HepG2 (cell line): ENCODE data around the gene CCND1. TPM values are rescaled to one million over a fixed set of nuclear protein-coding genes. Genes with fewer than 3 reads are reported as not detected.

ENCODE experiments used
- ATAC-seq: fragments of 200-7000 bp; cut with Tn5 transposase; 3 replicates; pipeline ENCODE4 v1.9.1; 2020; ENCODE audit warnings: mild to moderate bottlenecking, moderate library complexity
- BruUV-seq: library from RNA; stranded (reverse); fragments of 400-500 nt; replicated peaks from 2 replicates; lab custom pipeline; 2021; lab: Mats Ljungman, UMichigan
- CTCF ChIA-PET: fragments of 300-600 bp; formaldehyde crosslinking; extraction: SDS; loops from one replicate; lab custom pipeline; 2021; ENCODE audit warnings: low total read pairs, inconsistent platforms, low intra/inter-chr PET ratio; lab: Yijun Ruan, JAX
- POLR2A ChIA-PET: fragments of 350-600 bp; sonication (Branson Sonifier 250); formaldehyde crosslinking; loops from one replicate; lab custom pipeline; 2020; ENCODE audit warnings: antibody characterized with exemption, inconsistent platforms; lab: Yijun Ruan, JAX
- DNase-seq: peaks from one replicate; pipeline ENCODE4 v3.0.0-alpha.2; 2015; ENCODE audit warnings: low spot score
- FAIRE-seq: peaks from 3 replicates; lab custom pipeline; 2011; peaks lifted over from hg19 to GRCh38; lab: Jason Lieb, UNC
- H2AFZ ChIP-seq: one replicate; pipeline ENCODE4 v1.6.1; 2011; ENCODE audit warnings: low read length, inconsistent platforms
- H3K27ac ChIP-seq: fragments of 300-600 bp; 3 replicates; pipeline ENCODE4 v1.8.0; 2011; ENCODE audit warnings: mixed run types, mild to moderate bottlenecking, mixed read lengths, low read length, inconsistent platforms; ENCODE audit not compliant: insufficient read depth; ENCODE audit errors: extremely low read length
- H3K27me3 ChIP-seq, 2 experiments: fragments of 200-600 bp in 1 of 2; 2 replicates in 1 of 2; 3 replicates in 1 of 2; pipeline versions ENCODE4 v1.6.0 to v1.8.0; 2011; ENCODE audit warnings: low read length in 2 of 2, mild to moderate bottlenecking in 2 of 2, moderate library complexity in 2 of 2, inconsistent platforms in 1 of 2; ENCODE audit not compliant: insufficient read depth in 2 of 2, control insufficient read depth in 1 of 2
- H3K36me3 ChIP-seq, 2 experiments: fragments of 200-600 bp in 1 of 2; replicated peaks in 1 of 2; 2 replicates in 1 of 2; 3 replicates in 1 of 2; pipeline versions ENCODE4 v1.5.1 to v1.8.0; 2011; ENCODE audit warnings: low read length in 2 of 2, inconsistent platforms in 1 of 2; ENCODE audit not compliant: insufficient read depth in 2 of 2, control insufficient read depth in 1 of 2
- H3K4me1 ChIP-seq: 2 replicates; pipeline ENCODE4 v1.5.1; 2012; ENCODE audit warnings: low read length, inconsistent platforms; ENCODE audit not compliant: insufficient read depth
- H3K4me2 ChIP-seq: 2 replicates; pipeline ENCODE4 v1.6.0; 2011; ENCODE audit warnings: low read depth, low read length, inconsistent platforms
- H3K4me3 ChIP-seq, 3 experiments: fragments of 200-600 bp in 1 of 3; sonication (generic), shearing (Covaris generic) in 1 of 3; replicated peaks in 1 of 3; 2 replicates each; pipeline ENCODE4 v1.5.1; 2011 to 2016; ENCODE audit warnings: low read length in 3 of 3, inconsistent platforms in 2 of 3, low read depth in 2 of 3, mild to moderate bottlenecking in 2 of 3, control low read depth in 1 of 3, mixed read lengths in 1 of 3; ENCODE audit not compliant: insufficient read depth in 1 of 3
- H3K79me2 ChIP-seq: one replicate; pipeline ENCODE4 v1.6.1; 2011; ENCODE audit warnings: low read length, inconsistent platforms; ENCODE audit not compliant: insufficient read depth
- H3K9ac ChIP-seq: 2 replicates; pipeline ENCODE4 v1.6.0; 2011; ENCODE audit warnings: mild to moderate bottlenecking, low read depth, low read length, inconsistent platforms; ENCODE audit not compliant: insufficient read depth
- H3K9me3 ChIP-seq: 2 replicates; pipeline ENCODE4 v1.5.1; 2012; ENCODE audit warnings: mild to moderate bottlenecking, low read length
- H4K20me1 ChIP-seq: 2 replicates; pipeline ENCODE4 v1.6.0; 2011; ENCODE audit warnings: inconsistent platforms, mild to moderate bottlenecking, low read length, moderate library complexity; ENCODE audit not compliant: insufficient read depth
- AGO2 ChIP-seq: fragments of 200-400 bp; formaldehyde crosslinking; optimal IDR thresholded peaks from 2 replicates; pipeline ENCODE3; 2017; ENCODE audit warnings: mild to moderate bottlenecking, low read depth, low read length, moderate library complexity
- ERF ChIP-seq: IDR thresholded peaks from 2 replicates; pipeline ENCODE4 v1.6.1; 2018; ENCODE audit warnings: missing biosample characterization, missing genetic modification reagents
- FOXA1 ChIP-seq, 2 experiments: fragments of 450-650 bp in 1 of 2; sonication (generic) in 1 of 2; formaldehyde crosslinking in 1 of 2; IDR thresholded peaks; 2 replicates each; pipeline versions ENCODE4 v1.4.0 to v1.6.1; 2016 to 2020; ENCODE audit warnings: missing genetic modification reagents in 1 of 2
- GABPB1 ChIP-seq: IDR thresholded peaks from 2 replicates; pipeline ENCODE4 v1.6.1; 2016; ENCODE audit warnings: mild to moderate bottlenecking, missing genetic modification reagents, moderate library complexity, missing compliant biosample characterization
- JDP2 ChIP-seq: sonication (generic); formaldehyde crosslinking; IDR thresholded peaks from 2 replicates; pipeline ENCODE4 v1.8.1; 2022; ENCODE audit warnings: missing genetic modification reagents, borderline replicate concordance
- NCOR1 ChIP-seq: fragments of 200-600 bp; sonication (generic); IDR thresholded peaks from 2 replicates; pipeline ENCODE4 v1.7.0; 2017; ENCODE audit warnings: antibody characterized with exemption, low read length, borderline replicate concordance
- NFIC ChIP-seq: IDR thresholded peaks from 2 replicates; pipeline ENCODE4 v1.6.1; 2012; ENCODE audit warnings: mild to moderate bottlenecking, low read length, inconsistent platforms
- POLR2A ChIP-seq, 2 experiments: IDR thresholded peaks; 2 replicates each; pipeline ENCODE4 v1.6.1; 2011; ENCODE audit warnings: low read depth in 2 of 2, low read length in 2 of 2, mild to moderate bottlenecking in 1 of 2, moderate library complexity in 1 of 2; ENCODE audit not compliant: insufficient read depth in 1 of 2
- RBFOX2 ChIP-seq: fragments of 200-400 bp; formaldehyde crosslinking; IDR thresholded peaks from 2 replicates; pipeline ENCODE4 v1.6.1; 2017; ENCODE audit warnings: low read depth, mild to moderate bottlenecking, low read length
- RBM22 ChIP-seq: fragments of 200-400 bp; formaldehyde crosslinking; optimal IDR thresholded peaks from 2 replicates; pipeline ENCODE3; 2017; ENCODE audit warnings: mild to moderate bottlenecking, low read length, moderate library complexity
- ZBTB33 ChIP-seq: sonication (generic); formaldehyde crosslinking; IDR thresholded peaks from 2 replicates; pipeline ENCODE4 v1.4.0; 2020; ENCODE audit warnings: missing genetic modification reagents
- WGBS: methylation state at CpG from one replicate; pipeline ENCODE4 v1.1.6; 2017; ENCODE audit warnings: low lambda C conversion rate; 5-methylcytosine and 5-hydroxymethylcytosine counted together
- in situ Hi-C: cut with HindIII; loops from 2 replicates; pipeline ENCODE4 v1.10.0; 2017; ENCODE audit warnings: low pct_unique_long_range_greater_than_20kb; ENCODE audit not compliant: extremely low pct_ligation_motif_present
- intact Hi-C: fragments of 100-400 bp; cut with micrococcal nuclease; formaldehyde crosslinking; loops from one replicate; pipeline ENCODE4 v1.10.0; 2022; ENCODE audit not compliant: unreplicated experiment
- polyA plus RNA-seq, 8 experiments: library from polyadenylated mRNA; depleted of rRNA in 3 of 8; stranded (reverse) in 7 of 8; unstranded in 1 of 8; fragments of >200 nt; fragmentation: Illumina TruSeq in 4 of 8; extraction: Trizol in 4 of 8; gene quantifications; 2 replicates each; pipeline versions ENCODE4 v1.2.1 to v1.2.3, GENCODE V29; 2011 to 2016; ENCODE audit warnings: low read depth in 4 of 8, missing spikeins in 1 of 8, mixed read lengths in 1 of 8; ENCODE audit not compliant: insufficient read depth in 1 of 8
- total RNA-seq, 5 experiments: library from RNA; depleted of rRNA; stranded (reverse); fragments of >200 nt; fragmentation: Illumina TruSeq; extraction: Trizol; gene quantifications; 2 replicates each; pipeline ENCODE4 v1.2.3, GENCODE V29; 2016; ENCODE audit warnings: low read depth in 1 of 5

Gene CCND1
- total and polyA plus RNA-seq, 2 of the 13 experiments (the other 11 are each of a cell fraction or from before 2014, with no cell fraction given): 107 to 136 TPM

GRCh38 chr11:69652999-69653398 lies 12.0 kb downstream of the CCND1 start:
- Histone ChIP-seq H3K27ac (no peak overlapping the region), H2AFZ (no peak overlapping the region), H3K9me3 (no peaks in the 10 kb centered on the region), H3K36me3 (peaks cover 18 to 56% of the 10 kb centered on the region in 2 experiments), H3K79me2 (peaks cover 4% of the 10 kb centered on the region), H3K4me2 (no peak overlapping the region), H3K9ac (no peak overlapping the region), H4K20me1 (peaks cover 11% of the 10 kb centered on the region; the same call in 1 of the 2 replicates), H3K4me1 (peaks cover 57% of the 10 kb centered on the region), H3K27me3 (no peaks in the 10 kb centered on the region), H3K4me3 (no peak overlapping the region)
- DNase-seq: no peak
- in situ Hi-C loops (no loop called here), intact Hi-C loops (no loop called here)
- no TSS peak for BruUV-seq
- TF ChIP-seq NFIC (no peak), POLR2A (IDR thresholded peaks at IDR 0.05; ENCODE audit: insufficient read depth in 1 of 2, low read depth in 2 of 2, low read length in 2 of 2) (peak in 1 of 2 experiments; percentile 15; a peak in 1 of 4 replicates), RBM22 (peak; percentile 73)
- WGBS: 82% methylated on average over 11 of the region's 11 CpGs
- FAIRE-seq: no peak
- POLR2A ChIA-PET: no interaction called here
- no peak for ATAC-seq
- CTCF ChIA-PET: no interaction called here

GRCh38 chr11:69653406-69653960 lies 12.5 kb downstream of the CCND1 start:
- DNase-seq: no peak
- H3K79me2 ChIP-seq: no peaks in the 10 kb centered on the region
- H3K4me3 ChIP-seq: no peak overlapping the region
- H3K4me2 ChIP-seq: no peak overlapping the region
- H3K9ac ChIP-seq: 0 out of 2 replicates have a peak overlapping the region, but pooled peaks have one; percentile 58
- ChIA-PET POLR2A (interaction anchor here (6.1 kb wide), 1 partner anchor 22 kb away, joined by 80 read pairs; the partner anchor contains the start of gene LTO1), CTCF (no interaction called here)
- WGBS: 96% methylated on average over 23 of the region's 23 CpGs
- no peak overlapping the region for H2AFZ ChIP-seq
- H3K4me1 ChIP-seq: peaks cover 62% of the 10 kb centered on the region
- 0 out of 2 replicates have a peak, but pooled peaks have one; percentile 15 for TF ChIP-seq GABPB1
- peak; percentile 56; the same call in 1 of the 2 replicates for TF ChIP-seq RBFOX2
- TF ChIP-seq ERF (CRISPR knock-in tag): no peak
- peak; percentile 59; the same call in 1 of the 2 replicates for TF ChIP-seq ZBTB33
- TF ChIP-seq NCOR1: no peak
- TF ChIP-seq FOXA1 (IDR thresholded peaks at IDR 0.05): no peak
- TF ChIP-seq FOXA1 (CRISPR knock-in tag; IDR thresholded peaks at IDR 0.05): no peak
- TF ChIP-seq JDP2 (CRISPR knock-in tag): no peak
- peak; percentile 7 for TF ChIP-seq RBM22
- TF ChIP-seq AGO2: peak; percentile 43
- in situ Hi-C loops: no loop called here
- BruUV-seq: no TSS peak
- no peak overlapping the region for H3K27ac ChIP-seq
- no peaks in the 10 kb centered on the region for H3K27me3 ChIP-seq
- H4K20me1 ChIP-seq: peaks cover 11% of the 10 kb centered on the region; the same call in 1 of the 2 replicates
- intact Hi-C loops: no loop called here
- no peak for FAIRE-seq
- H3K9me3 ChIP-seq: no peaks in the 10 kb centered on the region
- ATAC-seq: no peak
- peaks cover 17 to 51% of the 10 kb centered on the region in 2 experiments for H3K36me3 ChIP-seq
